ENCODE data around the gene LAMTOR4.
"Not testable (repeated sequence)": the region's sequence is repeated elsewhere in the genome, so short reads cannot be mapped to it uniquely, and the experiment has no call there.

GRCh38 chr7:100130220-100130607 is 18.5 kb upstream of the LAMTOR4 start:
- not testable (repeated sequence) for TF ChIP-seq EZH2 (IDR thresholded peaks at IDR 0.05; ENCODE audit: low read length); CTCF (optimal IDR thresholded peaks at IDR 0.05 in 1 of 3, IDR thresholded peaks at IDR 0.05 in 1 of 3, conservative IDR thresholded peaks at IDR 0.05 in 1 of 3; ENCODE audit: extremely low read depth in 1 of 3, insufficient read depth in 2 of 3, low read length in 3 of 3)

Data from keratinocyte (primary cell).